Esophagus muscularis mucosa (tissue), 3 donors: ENCODE results near the gene DNAAF5.

Experiments
- CTCF ChIP-seq, 3 experiments: fragments of 200-600 bp in 2 of 3; fragments of 450-650 bp in 1 of 3; sonication (generic) in 2 of 3; IDR thresholded peaks; one replicate each; pipeline ENCODE4 v1.5.1; 2017 to 2019; ENCODE audit warnings: antibody characterized with exemption in 3 of 3, mild to moderate bottlenecking in 2 of 3, moderate library complexity in 1 of 3
- POLR2A ChIP-seq: fragments of 450-650 bp; IDR thresholded peaks from one replicate; pipeline ENCODE4 v1.6.1; 2017; ENCODE audit warnings: antibody characterized with exemption, moderate library complexity, mild to moderate bottlenecking, low read depth
- POLR2AphosphoS5 ChIP-seq, 2 donors: sonication (generic); formaldehyde crosslinking; IDR thresholded peaks; one replicate each; pipeline ENCODE4 v1.6.1; 2017; ENCODE audit warnings: antibody characterized with exemption in 2 of 2

GRCh38 chr7:680411-681127 is 45.9 kb upstream of the DNAAF5 start:
- no peak for TF ChIP-seq CTCF (IDR thresholded peaks at IDR 0.05)
- no peak for TF ChIP-seq POLR2A
- TF ChIP-seq POLR2AphosphoS5 (IDR thresholded peaks at IDR 0.05), result no peak
